ENCODE results near the gene MXD3.

The MXD3 gene

DNA sequence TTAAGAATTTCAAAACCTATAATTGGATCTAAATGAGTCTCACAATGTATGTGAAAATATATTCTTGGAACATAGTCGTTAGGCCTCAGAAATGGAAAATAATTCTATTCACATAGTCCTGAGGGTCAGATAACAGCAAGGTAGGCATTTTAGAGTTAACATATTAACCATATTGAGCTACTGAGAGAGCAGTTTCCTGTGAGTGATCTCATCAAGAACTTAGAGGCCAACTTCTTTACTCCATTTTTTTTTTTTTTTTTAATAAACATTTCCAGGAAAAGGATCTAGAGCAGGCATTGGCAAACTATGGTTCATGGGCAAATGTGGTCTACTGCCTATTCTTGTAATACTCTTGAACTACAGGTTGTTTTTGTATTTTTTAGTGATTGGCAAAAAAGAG lies 34.8 kb downstream of the MXD3 start:
- ChIA-PET CTCF (interaction anchor here (0.6 to 1.3 kb wide), 3 partner anchors 13 to 179 kb away, joined by 3 to 4 read pairs (median 3); no protein-coding TSS in a partner anchor), POLR2A (no interaction called here)
- no peak overlapping the region for H3K27ac ChIP-seq (ENCODE audit: extremely low read depth, low read depth, low read length)
- H3K4me1 ChIP-seq (ENCODE audit: control insufficient read depth, insufficient read depth, low read length), result no peaks in the 10 kb centered on the region
- H3K9me3 ChIP-seq (ENCODE audit: control insufficient read depth, insufficient read depth, low read depth, low read length), result no peaks in the 10 kb centered on the region
- no peak for TF ChIP-seq ZNF626 (tag by site-specific recombination; IDR thresholded peaks at IDR 0.05)
- TF ChIP-seq, protein P1, sequence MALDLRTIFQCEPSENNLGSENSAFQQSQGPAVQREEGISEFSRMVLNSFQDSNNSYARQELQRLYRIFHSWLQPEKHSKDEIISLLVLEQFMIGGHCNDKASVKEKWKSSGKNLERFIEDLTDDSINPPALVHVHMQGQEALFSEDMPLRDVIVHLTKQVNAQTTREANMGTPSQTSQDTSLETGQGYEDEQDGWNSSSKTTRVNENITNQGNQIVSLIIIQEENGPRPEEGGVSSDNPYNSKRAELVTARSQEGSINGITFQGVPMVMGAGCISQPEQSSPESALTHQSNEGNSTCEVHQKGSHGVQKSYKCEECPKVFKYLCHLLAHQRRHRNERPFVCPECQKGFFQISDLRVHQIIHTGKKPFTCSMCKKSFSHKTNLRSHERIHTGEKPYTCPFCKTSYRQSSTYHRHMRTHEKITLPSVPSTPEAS (tag by site-specific recombination; IDR thresholded peaks at IDR 0.05), result no peak
- no peak for TF ChIP-seq ZNF529 (tag by site-specific recombination; IDR thresholded peaks at IDR 0.05; ENCODE audit: insufficient replicate concordance)
- no peak for TF ChIP-seq YY1 (tag by site-specific recombination; IDR thresholded peaks at IDR 0.05)
- TF ChIP-seq SALL2 (tag by site-specific recombination; IDR thresholded peaks at IDR 0.05; ENCODE audit: borderline replicate concordance), result no peak
- no peak for TF ChIP-seq ZNF223 (tag by site-specific recombination; IDR thresholded peaks at IDR 0.05)
- TF ChIP-seq ZNF473 (tag by site-specific recombination; IDR thresholded peaks at IDR 0.05), result no peak
- peaks cover 59 to 84% of the 10 kb centered on the region in 2 experiments for H3K36me3 ChIP-seq (ENCODE audit: control insufficient read depth in 2 of 2, insufficient read depth in 1 of 2, low read length in 2 of 2)
- no peak overlapping the region for H3K4me3 ChIP-seq (ENCODE audit: low read depth, low read length)

DNA sequence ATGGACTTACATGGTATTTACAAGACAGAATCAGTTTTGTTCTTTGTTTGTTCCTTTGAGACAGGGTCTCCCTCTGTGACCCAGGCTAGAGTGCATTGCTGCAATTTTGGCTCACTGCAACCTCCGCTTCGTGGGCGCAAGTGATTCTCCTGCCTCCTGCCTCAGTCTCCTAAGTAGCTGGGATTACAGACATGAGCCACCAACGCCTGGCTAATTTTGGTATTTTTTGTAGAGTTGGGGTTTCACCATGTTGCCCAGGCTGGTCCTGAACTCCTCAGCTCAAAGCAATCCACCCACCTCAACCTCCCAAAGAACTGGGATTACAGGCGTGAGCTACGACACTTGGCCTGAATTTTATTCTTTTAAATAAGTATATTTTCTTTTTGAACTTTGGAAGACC lies 35.8 kb downstream of the MXD3 start:
- H3K4me1 ChIP-seq (ENCODE audit: control insufficient read depth, insufficient read depth, low read length), result no peaks in the 10 kb centered on the region
- ChIA-PET CTCF (no interaction called here), POLR2A (no interaction called here)
- no peak for TF ChIP-seq ZBTB48 (tag by site-specific recombination; IDR thresholded peaks at IDR 0.05)
- no peak for TF ChIP-seq ZNF785 (tag by site-specific recombination; IDR thresholded peaks at IDR 0.05)
- TF ChIP-seq ZFHX2 (tag by site-specific recombination; conservative IDR thresholded peaks at IDR 0.05), result no peak
- no peak for TF ChIP-seq ZNF169 (tag by site-specific recombination; IDR thresholded peaks at IDR 0.05)
- H3K4me3 ChIP-seq (ENCODE audit: low read depth, low read length), result no peak overlapping the region
- H3K27ac ChIP-seq (ENCODE audit: extremely low read depth, low read depth, low read length), result no peak overlapping the region
- H3K9me3 ChIP-seq (ENCODE audit: control insufficient read depth, insufficient read depth, low read depth, low read length), result no peaks in the 10 kb centered on the region
- H3K36me3 ChIP-seq (ENCODE audit: control insufficient read depth in 2 of 2, insufficient read depth in 1 of 2, low read length in 2 of 2), result peaks cover 54 to 83% of the 10 kb centered on the region in 2 experiments

- ChIA-PET POLR2A (no interaction called here), CTCF (interaction anchor here (0.6 to 1.1 kb wide), 3 partner anchors 136 to 599 kb away, joined by 3 read pairs; no protein-coding TSS in a partner anchor)
- H3K27ac ChIP-seq (ENCODE audit: extremely low read depth, low read depth, low read length), result no peak overlapping the region
- H3K9me3 ChIP-seq (ENCODE audit: control insufficient read depth, insufficient read depth, low read depth, low read length), result no peaks in the 10 kb centered on the region
- no peaks in the 10 kb centered on the region for H3K4me1 ChIP-seq (ENCODE audit: control insufficient read depth, insufficient read depth, low read length)
- TF ChIP-seq ZNF423 (tag by site-specific recombination; IDR thresholded peaks at IDR 0.05) (no peak), ZBTB48 (tag by site-specific recombination; IDR thresholded peaks at IDR 0.05) (no peak), TCF7L2 (IDR thresholded peaks at IDR 0.05; ENCODE audit: borderline replicate concordance, low read depth, low read length) (no peak), REST (tag by site-specific recombination; IDR thresholded peaks at IDR 0.05) (no peak), ZNF23 (tag by site-specific recombination; IDR thresholded peaks at IDR 0.05; ENCODE audit: borderline replicate concordance) (no peak), ZNF18 (tag by site-specific recombination; IDR thresholded peaks at IDR 0.05) (no peak), GLI2 (tag by site-specific recombination; IDR thresholded peaks at IDR 0.05; ENCODE audit: borderline replicate concordance, low read depth) (no peak), ZNF776 (tag by site-specific recombination; IDR thresholded peaks at IDR 0.05; ENCODE audit: borderline replicate concordance) (no peak)
- TF ChIP-seq, protein P2, sequence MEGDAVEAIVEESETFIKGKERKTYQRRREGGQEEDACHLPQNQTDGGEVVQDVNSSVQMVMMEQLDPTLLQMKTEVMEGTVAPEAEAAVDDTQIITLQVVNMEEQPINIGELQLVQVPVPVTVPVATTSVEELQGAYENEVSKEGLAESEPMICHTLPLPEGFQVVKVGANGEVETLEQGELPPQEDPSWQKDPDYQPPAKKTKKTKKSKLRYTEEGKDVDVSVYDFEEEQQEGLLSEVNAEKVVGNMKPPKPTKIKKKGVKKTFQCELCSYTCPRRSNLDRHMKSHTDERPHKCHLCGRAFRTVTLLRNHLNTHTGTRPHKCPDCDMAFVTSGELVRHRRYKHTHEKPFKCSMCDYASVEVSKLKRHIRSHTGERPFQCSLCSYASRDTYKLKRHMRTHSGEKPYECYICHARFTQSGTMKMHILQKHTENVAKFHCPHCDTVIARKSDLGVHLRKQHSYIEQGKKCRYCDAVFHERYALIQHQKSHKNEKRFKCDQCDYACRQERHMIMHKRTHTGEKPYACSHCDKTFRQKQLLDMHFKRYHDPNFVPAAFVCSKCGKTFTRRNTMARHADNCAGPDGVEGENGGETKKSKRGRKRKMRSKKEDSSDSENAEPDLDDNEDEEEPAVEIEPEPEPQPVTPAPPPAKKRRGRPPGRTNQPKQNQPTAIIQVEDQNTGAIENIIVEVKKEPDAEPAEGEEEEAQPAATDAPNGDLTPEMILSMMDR (tag by site-specific recombination; IDR thresholded peaks at IDR 0.05), result no peak
- H3K4me3 ChIP-seq (ENCODE audit: low read depth, low read length), result no peak overlapping the region
- H3K36me3 ChIP-seq (ENCODE audit: control insufficient read depth in 2 of 2, insufficient read depth in 1 of 2, low read length in 2 of 2), result peaks cover 55 to 91% of the 10 kb centered on the region in 2 experiments
These were observed 40.6 kb downstream of the MXD3 start for GRCh38 chr5:177271113-177271512.
